AG09309 (cell line): ENCODE measurements around the gene AP1G1.

Experiments
- DNase-seq: peaks from one replicate; pipeline ENCODE4 v3.0.0-alpha.2; 2010; ENCODE audit warnings: low read depth
- H3K4me3 ChIP-seq: 2 replicates; pipeline ENCODE4 v1.5.1; 2011; ENCODE audit warnings: mild to moderate bottlenecking, low read depth, low read length, moderate library complexity; ENCODE audit not compliant: control insufficient read depth
- CTCF ChIP-seq: IDR thresholded peaks from 2 replicates; pipeline ENCODE4 v1.5.1; 2011; ENCODE audit warnings: mild to moderate bottlenecking, low read depth, low read length, inconsistent platforms; ENCODE audit not compliant: insufficient read depth, control insufficient read depth; ENCODE audit errors: missing control alignments

The AP1G1 gene

GRCh38 chr16:71808593-71809459, at the start of gene AP1G1:
Gene AP1G1 (minus strand): TSS chr16:71808834. CDS start chr16:71789479, 19,355 bp downstream.
- TF ChIP-seq CTCF, result no peak
- peak; percentile 97 for DNase-seq
- peak within 1 kb of the TSS; percentile 58 for H3K4me3 ChIP-seq

- no peak for TF ChIP-seq CTCF
- H3K4me3 ChIP-seq, result no peak overlapping the region
- DNase-seq, result no peak
Measured at GRCh38 chr16:71855937-71856662, 47.5 kb upstream of the AP1G1 start.

GRCh38 chr16:71854369-71854948, 45.8 kb upstream of the AP1G1 start:
- no peak overlapping the region for H3K4me3 ChIP-seq
- TF ChIP-seq CTCF, result no peak
- no peak for DNase-seq

GRCh38 chr16:71853413-71853812, 44.8 kb upstream of the AP1G1 start:
- no peak for TF ChIP-seq CTCF
- no peak overlapping the region for H3K4me3 ChIP-seq
- no peak for DNase-seq

GRCh38 chr16:71852561-71852960, 43.9 kb upstream of the AP1G1 start:
- TF ChIP-seq CTCF, result no peak
- no peak for DNase-seq
- H3K4me3 ChIP-seq, result no peak overlapping the region

GRCh38 chr16:71852158-71852557, 43.5 kb upstream of the AP1G1 start:
- no peak for TF ChIP-seq CTCF
- H3K4me3 ChIP-seq, result no peak overlapping the region
- DNase-seq, result no peak
